HG03457 (cell line): ENCODE measurements around the gene TMEM183A.

Experiments
- ATAC-seq: cut with Tn5 transposase; IDR thresholded peaks from one replicate; pipeline ENCODE4 v1.9.1; 2021; ENCODE audit warnings: moderate number of reproducible peaks; ENCODE audit not compliant: unreplicated experiment

Gene TMEM183A

GRCh38 chr1:203063287-203063686, 56.1 kb downstream of the TMEM183A start:
- no peak for ATAC-seq

- ATAC-seq: no peak
Measured at GRCh38 chr1:203065191-203065590, 58.0 kb downstream of the TMEM183A start.

DNA sequence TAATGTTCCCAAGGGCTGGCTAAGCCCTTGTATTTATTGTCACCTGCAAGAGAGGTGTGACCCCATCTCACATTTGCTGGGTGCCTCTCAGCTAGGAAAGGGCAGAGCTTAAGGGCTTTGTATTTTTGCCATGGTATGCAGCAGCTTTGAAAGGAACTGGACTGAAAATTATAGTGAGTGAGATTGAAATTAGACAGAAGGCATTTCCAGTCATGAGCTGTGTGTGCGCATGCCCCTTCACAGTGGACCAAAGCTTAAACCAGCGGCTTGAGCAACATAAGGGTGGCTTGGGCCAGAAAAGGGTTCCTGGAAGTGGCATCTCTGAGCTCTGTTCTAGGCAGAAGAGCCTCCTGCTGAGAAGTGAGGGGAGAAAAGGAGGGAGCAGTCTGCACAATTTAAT, 58.8 kb downstream of the TMEM183A start:
- ATAC-seq: no peak

GRCh38 chr1:203066965-203067364, 59.8 kb downstream of the TMEM183A start:
- no peak for ATAC-seq

GRCh38 chr1:203069030-203069747, 62.0 kb downstream of the TMEM183A start:
- ATAC-seq: no peak

DNA sequence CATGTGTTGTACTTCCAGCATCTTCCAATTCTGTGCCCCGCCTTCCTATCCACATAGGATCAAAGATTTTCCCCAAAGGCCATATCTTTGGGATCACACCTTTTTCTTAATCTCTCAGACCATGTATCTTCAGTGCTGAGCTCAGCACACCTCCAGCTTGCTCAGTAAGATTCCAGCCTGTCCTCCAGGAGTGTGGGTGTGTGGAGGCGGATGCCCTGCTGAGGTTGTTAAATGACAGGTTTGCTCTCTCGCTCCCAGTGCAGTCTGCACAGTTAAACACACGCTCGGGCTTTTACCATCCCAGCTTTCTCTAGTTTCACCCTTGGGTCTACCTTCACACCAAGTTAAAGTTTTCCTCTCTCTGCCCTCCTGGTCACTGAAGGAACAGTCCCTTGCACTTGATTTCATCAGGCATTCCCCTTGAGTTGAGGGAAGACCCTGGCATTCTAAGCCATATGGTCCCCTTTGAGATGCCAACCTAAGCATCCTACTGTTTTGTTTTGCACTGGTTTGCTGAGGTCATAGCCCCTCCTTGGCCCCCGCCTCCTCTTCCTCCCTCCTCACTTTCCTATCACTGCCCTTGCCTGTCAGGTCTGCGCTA, 64.9 kb downstream of the TMEM183A start:
- ATAC-seq: no peak

GRCh38 chr1:203072911-203073310, 65.7 kb downstream of the TMEM183A start:
- ATAC-seq: no peak

GRCh38 chr1:203073469-203073868, 66.3 kb downstream of the TMEM183A start:
- no peak for ATAC-seq
